ENCODE data around the gene SLC22A2. TPM values are rescaled to one million over a fixed set of nuclear protein-coding genes. Genes with fewer than 3 reads are reported as not detected.
A peak's percentile ranks its signal among the peaks of the same experiment; 100 is the strongest.
"Not testable (repeated sequence)": the region's sequence is repeated elsewhere in the genome, so short reads cannot be mapped to it uniquely, and the experiment has no call there.

The SLC22A2 gene
- polyA plus RNA-seq, 1 experiment = not detected

- no peak for DNase-seq (ENCODE audit: low read depth)
- no peaks in the 10 kb centered on the region for H3K36me3 ChIP-seq (ENCODE audit: control insufficient read depth, insufficient read depth, low read length)
- no peaks in the 10 kb centered on the region for H3K27me3 ChIP-seq (ENCODE audit: control insufficient read depth, insufficient read depth, low read length)
- TF ChIP-seq, protein P1, sequence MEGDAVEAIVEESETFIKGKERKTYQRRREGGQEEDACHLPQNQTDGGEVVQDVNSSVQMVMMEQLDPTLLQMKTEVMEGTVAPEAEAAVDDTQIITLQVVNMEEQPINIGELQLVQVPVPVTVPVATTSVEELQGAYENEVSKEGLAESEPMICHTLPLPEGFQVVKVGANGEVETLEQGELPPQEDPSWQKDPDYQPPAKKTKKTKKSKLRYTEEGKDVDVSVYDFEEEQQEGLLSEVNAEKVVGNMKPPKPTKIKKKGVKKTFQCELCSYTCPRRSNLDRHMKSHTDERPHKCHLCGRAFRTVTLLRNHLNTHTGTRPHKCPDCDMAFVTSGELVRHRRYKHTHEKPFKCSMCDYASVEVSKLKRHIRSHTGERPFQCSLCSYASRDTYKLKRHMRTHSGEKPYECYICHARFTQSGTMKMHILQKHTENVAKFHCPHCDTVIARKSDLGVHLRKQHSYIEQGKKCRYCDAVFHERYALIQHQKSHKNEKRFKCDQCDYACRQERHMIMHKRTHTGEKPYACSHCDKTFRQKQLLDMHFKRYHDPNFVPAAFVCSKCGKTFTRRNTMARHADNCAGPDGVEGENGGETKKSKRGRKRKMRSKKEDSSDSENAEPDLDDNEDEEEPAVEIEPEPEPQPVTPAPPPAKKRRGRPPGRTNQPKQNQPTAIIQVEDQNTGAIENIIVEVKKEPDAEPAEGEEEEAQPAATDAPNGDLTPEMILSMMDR (IDR thresholded peaks at IDR 0.05; ENCODE audit: insufficient read depth, low read depth, low read length) = no peak
- POLR2A ChIA-PET = no interaction called here
- no peak overlapping the region for H3K4me3 ChIP-seq (ENCODE audit: low read depth, low read length)
- CTCF ChIA-PET = no interaction called here
These were observed 18.5 kb downstream of the SLC22A2 start for GRCh38 chr6:160239929-160240690.

- no peak overlapping the region for H3K4me3 ChIP-seq (ENCODE audit: low read depth, low read length)
- CTCF ChIA-PET = no interaction called here
- no peak for DNase-seq (ENCODE audit: low read depth)
- no peaks in the 10 kb centered on the region for H3K27me3 ChIP-seq (ENCODE audit: control insufficient read depth, insufficient read depth, low read length)
- POLR2A ChIA-PET = no interaction called here
- TF ChIP-seq, protein P1 (IDR thresholded peaks at IDR 0.05; ENCODE audit: insufficient read depth, low read depth, low read length) = no peak
- H3K36me3 ChIP-seq (ENCODE audit: control insufficient read depth, insufficient read depth, low read length) = no peaks in the 10 kb centered on the region
These were observed 19.6 kb downstream of the SLC22A2 start for GRCh38 chr6:160238761-160239751.

DNA sequence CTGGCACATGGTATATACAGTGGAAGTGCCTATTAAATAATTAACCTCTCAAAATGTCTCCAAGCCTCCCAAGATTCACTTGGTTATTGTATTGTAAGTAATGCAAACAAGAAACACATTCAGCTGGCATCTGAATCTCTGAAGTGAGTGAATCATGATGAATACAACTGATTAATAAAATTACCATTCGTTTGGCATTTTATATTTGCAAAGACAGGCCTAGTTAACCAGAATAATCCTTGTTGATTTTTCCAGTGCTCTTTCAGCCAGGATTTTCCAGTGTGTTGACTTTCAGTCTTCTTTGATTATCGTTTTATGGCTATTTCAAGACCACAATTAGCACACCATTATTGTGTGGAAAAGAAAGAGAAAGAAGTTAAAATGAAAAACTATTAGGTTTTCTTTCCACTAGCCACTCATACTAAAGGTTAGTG lies 20.3 kb downstream of the SLC22A2 start:
- TF ChIP-seq, protein P1 (IDR thresholded peaks at IDR 0.05; ENCODE audit: insufficient read depth, low read depth, low read length) = no peak

DNA sequence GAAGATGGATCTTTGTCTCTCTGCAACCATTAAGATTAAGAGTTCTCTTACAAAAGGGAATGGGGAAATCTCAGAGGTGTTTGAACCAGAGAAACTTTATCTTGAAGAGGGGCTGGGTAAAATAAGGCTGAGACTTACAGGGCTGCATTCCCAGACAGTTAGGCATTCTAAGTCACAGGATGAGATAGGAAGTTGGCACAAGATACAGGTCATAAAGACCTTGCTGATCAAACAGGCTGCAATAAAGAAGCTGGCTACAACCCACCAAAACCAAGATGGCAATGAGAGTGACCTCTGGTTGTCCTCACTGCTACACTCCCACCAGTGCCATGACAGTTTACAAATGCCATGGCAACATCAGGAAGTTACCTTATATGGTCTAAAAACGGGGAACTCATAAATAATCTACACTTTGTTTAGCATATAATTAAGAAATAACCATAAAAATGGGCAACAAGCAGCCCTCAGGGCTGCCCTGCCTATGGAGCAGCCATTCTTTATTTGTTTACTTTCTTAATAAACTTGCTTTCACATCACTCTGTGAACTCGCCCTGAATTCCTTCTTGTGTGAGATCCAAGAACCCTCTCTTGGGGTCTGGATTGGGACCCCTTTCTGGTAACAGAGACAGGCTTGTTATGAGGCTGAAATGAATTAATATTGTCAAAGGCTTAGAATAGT lies 20.9 kb downstream of the SLC22A2 start:
- H3K27me3 ChIP-seq (ENCODE audit: control insufficient read depth, insufficient read depth, low read length); H3K4me3 ChIP-seq (ENCODE audit: low read depth, low read length); CTCF ChIA-PET; POLR2A ChIA-PET; H3K36me3 ChIP-seq (ENCODE audit: control insufficient read depth, insufficient read depth, low read length): not testable (repeated sequence)
- DNase-seq (ENCODE audit: low read depth) = peak; percentile 2

More for the DNA sequence above, 20.3 kb downstream of the SLC22A2 start:
- no peak for DNase-seq (ENCODE audit: low read depth)
- H3K27me3 ChIP-seq (ENCODE audit: control insufficient read depth, insufficient read depth, low read length) = no peaks in the 10 kb centered on the region
- CTCF ChIA-PET = no interaction called here
- no peak overlapping the region for H3K4me3 ChIP-seq (ENCODE audit: low read depth, low read length)
- H3K36me3 ChIP-seq (ENCODE audit: control insufficient read depth, insufficient read depth, low read length) = no peaks in the 10 kb centered on the region
- POLR2A ChIA-PET = no interaction called here

DNA sequence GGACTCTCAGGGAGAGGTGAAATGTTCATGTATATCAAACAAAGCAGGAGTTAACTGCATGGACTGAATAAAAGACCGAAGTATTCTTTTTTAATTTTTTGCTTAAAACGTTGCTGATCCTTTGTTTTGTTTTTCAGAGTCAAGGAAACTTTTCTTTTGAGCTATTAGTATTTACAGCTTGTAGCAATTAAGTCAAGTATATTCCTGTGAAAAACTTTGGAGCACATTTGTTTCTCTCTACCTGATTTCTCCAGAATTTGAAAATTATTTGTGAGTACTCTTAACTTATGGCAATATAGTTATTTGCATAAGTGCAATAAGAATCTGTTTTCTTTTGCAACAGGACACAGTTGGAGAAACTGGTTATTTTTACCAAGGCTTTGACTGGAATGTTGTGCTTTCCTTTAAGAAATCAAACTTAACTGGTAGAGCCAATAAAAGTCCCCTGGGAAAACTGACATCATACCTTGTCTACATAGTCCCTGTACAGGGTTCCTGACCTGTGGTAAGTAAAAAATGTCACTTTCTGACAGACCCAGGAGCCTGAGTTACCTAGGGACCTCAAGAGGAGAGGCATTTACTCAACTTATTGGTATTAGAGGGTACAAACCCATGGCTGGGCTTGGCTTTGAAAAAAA lies 22.3 kb downstream of the SLC22A2 start:
- H3K27me3 ChIP-seq (ENCODE audit: control insufficient read depth, insufficient read depth, low read length); H3K4me3 ChIP-seq (ENCODE audit: low read depth, low read length); CTCF ChIA-PET; POLR2A ChIA-PET; DNase-seq (ENCODE audit: low read depth); H3K36me3 ChIP-seq (ENCODE audit: control insufficient read depth, insufficient read depth, low read length): not testable (repeated sequence)

GRCh38 chr6:160233950-160234640 lies 24.5 kb downstream of the SLC22A2 start:
- H3K36me3 ChIP-seq (ENCODE audit: control insufficient read depth, insufficient read depth, low read length); H3K27me3 ChIP-seq (ENCODE audit: control insufficient read depth, insufficient read depth, low read length); CTCF ChIA-PET; POLR2A ChIA-PET; H3K4me3 ChIP-seq (ENCODE audit: low read depth, low read length); DNase-seq (ENCODE audit: low read depth): not testable (repeated sequence)

Data from BJ (cell line).